Germinal center (tissue), 1 donor: ENCODE results near the gene TAS2R38.
"Not testable (repeated sequence)": the region's sequence is repeated elsewhere in the genome, so short reads cannot be mapped to it uniquely, and the experiment has no call there.

ENCODE experiments used
- DNase-seq: peaks from one replicate; pipeline ENCODE4 v3.0.0; 2012; ENCODE audit warnings: mixed read lengths, low spot score

TAS2R38 gene

GRCh38 chr7:141973673-141974072 is at the start of gene TAS2R38:
TAS2R38 (minus strand) TSS chr7:141973773; CDS start chr7:141973689, 84 bp downstream.
- DNase-seq, result no peak

GRCh38 chr7:142018154-142018553 is 44.6 kb upstream of the TAS2R38 start:
- DNase-seq, result no peak

DNA sequence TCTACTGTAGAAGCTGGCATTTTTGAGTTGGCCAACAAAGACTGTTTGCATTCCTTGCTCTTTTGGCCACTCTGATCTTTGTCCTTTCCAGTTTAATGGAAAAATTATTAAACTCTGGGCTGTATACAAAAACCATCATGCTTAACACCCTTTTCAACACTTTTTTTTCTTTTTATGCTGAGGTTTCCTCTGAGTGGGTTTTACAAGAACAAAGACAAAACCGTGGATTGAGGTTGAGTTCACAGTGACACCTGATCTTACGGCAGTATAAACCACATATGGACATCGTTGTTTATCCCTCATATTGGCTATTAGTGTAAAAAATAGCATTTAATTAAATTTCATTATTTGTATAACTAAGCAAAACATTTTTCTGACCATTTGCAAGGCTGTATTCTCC is 43.9 kb upstream of the TAS2R38 start:
- no peak for DNase-seq

DNA sequence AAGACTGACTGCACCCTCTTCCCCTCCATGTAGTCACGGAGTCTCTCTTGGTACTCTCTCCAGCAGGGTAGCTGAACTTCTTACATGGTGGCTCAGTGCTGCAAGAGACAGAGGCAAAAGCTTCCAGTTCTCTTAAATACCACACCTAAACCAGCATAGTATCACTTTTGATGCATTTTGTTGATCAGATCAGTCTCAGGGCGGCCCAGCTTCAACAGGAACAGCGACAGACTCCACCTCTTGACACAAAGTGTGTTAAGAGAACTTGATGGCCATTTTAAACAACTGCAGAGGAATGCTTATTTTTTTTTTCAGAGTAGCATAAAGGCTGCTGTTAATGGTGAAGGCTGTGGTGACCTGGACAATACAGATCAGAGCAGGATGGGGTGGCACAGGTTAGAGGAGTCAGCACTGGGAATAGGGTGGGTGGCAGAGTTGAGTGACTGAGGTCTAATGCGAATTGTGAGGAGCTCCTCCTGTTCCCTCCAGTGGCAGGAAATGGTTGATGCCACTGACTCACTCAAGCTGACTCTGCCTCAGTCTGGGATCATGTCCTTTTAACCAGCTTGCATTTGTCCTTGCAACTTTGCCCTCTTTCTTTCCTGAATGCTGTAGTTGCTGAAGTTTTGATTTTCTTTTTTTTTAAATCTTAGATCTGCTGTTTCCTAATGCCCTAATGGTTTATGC is 39.4 kb upstream of the TAS2R38 start:
- DNase-seq, result no peak

- DNase-seq, result no peak
These were observed 37.5 kb upstream of the TAS2R38 start for GRCh38 chr7:142010952-142011548.

DNA sequence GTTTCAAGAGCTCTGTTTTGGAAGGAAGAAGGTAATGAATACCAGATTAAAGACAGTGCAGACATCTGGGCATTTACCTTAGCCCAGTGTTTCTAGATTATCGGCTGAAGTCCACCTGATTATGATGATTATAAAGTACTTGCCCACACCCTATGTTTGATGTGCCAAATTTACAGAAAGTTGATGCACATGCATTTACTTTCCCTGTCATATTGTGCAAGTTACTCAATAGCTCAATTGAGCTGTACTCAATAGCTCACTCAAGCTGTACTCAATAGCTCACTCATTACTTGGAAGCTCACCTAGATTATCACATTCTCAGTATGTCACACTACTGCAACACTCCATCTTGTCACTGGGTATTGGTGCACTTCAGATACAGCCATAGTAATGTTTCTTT is 35.6 kb upstream of the TAS2R38 start:
- DNase-seq, result no peak

- no peak for DNase-seq
These were observed 33.0 kb upstream of the TAS2R38 start for GRCh38 chr7:142006577-142006976.

GRCh38 chr7:142002179-142002578 is 28.6 kb upstream of the TAS2R38 start:
- no peak for DNase-seq

DNA sequence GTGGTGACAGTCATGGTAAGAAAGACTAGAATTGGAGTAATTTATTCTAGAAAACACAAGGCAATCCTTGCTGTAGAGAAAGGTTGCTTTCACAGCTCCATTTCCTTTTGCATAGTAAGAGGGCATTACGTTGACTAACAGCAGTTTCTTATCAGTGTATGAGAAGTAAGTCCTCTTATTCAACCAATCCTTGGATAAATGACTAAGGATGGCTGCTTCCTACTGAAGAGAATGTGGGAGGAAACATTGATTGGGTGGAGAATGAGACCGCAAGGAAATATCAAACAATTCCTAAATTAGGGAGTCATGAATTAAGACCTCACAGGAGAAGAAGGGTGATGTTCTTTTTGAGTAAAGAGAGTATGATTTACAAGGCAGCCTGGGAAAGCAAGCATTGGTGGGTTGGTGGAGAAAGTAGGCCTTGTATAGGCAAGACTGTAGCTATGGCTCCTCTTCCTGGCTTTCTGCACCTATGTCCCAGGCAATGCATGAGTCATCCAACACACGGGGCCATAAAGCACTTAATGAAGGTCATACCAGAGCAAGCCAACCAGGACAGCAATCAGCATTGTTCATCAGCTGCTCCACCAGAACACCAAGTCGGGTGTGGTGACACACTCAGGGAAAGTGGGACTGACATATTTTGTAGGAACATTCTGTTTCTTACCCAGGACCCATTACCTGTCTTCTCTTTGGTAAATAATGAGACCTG is 27.7 kb upstream of the TAS2R38 start:
- DNase-seq, result no peak

- DNase-seq, result no peak
These were observed 26.7 kb upstream of the TAS2R38 start for GRCh38 chr7:142000244-142000643.

DNA sequence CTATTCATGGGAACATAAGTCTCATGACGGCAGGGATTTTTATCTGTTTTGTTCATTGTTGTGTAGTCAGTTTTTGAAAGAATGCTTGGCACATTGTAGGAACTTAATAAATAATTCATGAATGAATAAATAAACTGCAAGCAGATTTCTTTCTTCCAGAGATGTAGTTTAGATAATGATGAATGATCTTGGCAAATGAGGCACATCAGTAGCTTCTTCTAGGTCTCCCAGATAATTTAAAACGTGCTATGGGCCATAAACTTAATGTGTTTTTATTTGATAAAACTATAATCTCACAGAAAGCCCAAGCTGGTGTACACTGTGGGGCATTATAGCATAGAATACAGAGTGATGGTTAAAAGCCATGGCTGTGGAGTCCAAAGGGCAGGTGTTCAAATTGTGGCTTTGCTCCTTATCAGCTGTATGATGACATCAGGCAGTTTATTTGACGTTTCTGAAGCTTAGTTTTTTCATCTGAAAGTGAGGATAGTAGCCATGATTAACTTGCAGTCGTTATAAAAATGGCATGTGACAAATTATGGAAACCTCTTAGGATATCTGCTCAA is 25.6 kb upstream of the TAS2R38 start:
- DNase-seq, result no peak

DNA sequence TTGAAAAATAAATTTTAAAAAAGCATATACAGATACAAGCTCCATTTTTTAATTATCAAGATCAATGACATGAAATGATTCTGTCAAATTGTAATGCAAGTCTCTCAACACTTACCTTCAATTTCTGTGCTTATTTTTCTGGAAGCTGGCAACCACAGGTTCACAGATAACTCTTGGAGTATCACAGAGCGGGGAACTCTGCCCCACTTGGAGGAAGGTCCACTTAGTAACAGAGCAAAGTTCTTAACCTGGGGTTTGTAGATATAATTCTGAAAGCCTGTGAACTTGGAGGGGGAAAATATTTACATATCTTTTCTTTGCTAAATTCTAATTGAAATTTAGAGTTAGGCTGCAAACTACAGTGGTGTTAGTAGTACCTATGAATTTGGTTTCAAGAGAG is 19.8 kb upstream of the TAS2R38 start:
- DNase-seq, result no peak

GRCh38 chr7:141992688-141993087 is 19.1 kb upstream of the TAS2R38 start:
- DNase-seq, result no peak

DNA sequence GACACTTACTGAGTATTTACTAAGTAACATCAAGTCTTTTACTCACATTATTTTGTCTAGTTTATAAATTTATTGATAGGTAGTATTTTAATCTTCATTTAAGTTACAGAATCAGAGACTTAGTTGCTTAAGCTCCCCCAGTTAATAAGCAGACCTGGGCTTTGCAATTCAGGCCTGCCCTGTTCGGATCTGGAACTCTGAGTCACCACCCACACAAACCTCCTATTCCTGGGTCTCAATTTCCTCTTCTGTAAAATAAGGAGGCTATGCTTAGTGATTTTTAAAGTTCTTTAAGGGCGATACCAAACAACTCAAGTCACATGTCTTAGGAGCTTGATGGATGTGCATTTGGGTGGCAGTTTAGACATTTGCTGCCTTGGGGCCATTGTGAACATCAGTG is 18.6 kb upstream of the TAS2R38 start:
- no peak for DNase-seq

- no peak for DNase-seq
These were observed 17.6 kb upstream of the TAS2R38 start for GRCh38 chr7:141991140-141991539.

- DNase-seq, result no peak
These were observed 16.6 kb upstream of the TAS2R38 start for GRCh38 chr7:141990011-141990725.

GRCh38 chr7:141987803-141988202 is 14.2 kb upstream of the TAS2R38 start:
- DNase-seq, result not testable (repeated sequence)

GRCh38 chr7:141986923-141987322 is 13.3 kb upstream of the TAS2R38 start:
- DNase-seq, result no peak

GRCh38 chr7:141985926-141986325 is 12.4 kb upstream of the TAS2R38 start:
- DNase-seq, result not testable (repeated sequence)

DNA sequence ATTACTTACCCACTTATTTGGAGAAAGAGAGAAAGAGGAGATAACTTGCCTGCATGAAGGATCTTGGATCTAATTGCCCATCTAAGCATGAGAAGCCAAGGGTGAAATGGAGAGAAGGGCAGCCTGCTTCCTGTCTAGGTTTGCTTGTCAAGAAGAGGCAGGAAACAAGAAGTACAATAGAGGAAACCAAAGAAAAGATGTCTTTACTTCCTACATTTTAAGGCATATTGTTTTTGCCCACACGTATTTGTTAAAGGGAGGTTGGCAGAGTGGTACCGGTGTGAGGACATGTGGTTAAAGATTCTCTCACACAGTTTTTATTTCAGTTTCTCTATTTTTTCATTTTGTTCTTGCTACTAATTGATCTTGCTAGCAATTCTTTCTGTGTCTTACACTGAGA is 6.0 kb upstream of the TAS2R38 start:
- DNase-seq, result no peak

DNA sequence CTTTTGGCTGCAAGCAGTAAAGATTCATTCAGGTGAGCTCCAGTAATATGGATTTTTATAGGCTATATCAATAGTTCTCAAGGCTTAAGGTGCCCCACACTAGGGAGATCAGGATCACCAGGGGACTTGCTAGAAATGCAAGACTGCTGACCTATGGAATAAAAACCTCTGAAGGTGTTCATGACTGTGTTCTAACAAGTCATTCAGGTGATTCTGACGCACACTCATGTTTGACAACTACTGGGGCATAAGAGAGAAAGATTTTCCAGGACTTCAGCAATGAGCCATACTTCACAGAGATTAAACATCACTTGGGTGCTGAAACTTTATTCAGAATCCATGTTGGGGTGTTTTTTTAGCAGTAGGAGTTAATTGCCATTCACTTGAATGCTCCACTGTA is 4.8 kb upstream of the TAS2R38 start:
- DNase-seq, result no peak

DNA sequence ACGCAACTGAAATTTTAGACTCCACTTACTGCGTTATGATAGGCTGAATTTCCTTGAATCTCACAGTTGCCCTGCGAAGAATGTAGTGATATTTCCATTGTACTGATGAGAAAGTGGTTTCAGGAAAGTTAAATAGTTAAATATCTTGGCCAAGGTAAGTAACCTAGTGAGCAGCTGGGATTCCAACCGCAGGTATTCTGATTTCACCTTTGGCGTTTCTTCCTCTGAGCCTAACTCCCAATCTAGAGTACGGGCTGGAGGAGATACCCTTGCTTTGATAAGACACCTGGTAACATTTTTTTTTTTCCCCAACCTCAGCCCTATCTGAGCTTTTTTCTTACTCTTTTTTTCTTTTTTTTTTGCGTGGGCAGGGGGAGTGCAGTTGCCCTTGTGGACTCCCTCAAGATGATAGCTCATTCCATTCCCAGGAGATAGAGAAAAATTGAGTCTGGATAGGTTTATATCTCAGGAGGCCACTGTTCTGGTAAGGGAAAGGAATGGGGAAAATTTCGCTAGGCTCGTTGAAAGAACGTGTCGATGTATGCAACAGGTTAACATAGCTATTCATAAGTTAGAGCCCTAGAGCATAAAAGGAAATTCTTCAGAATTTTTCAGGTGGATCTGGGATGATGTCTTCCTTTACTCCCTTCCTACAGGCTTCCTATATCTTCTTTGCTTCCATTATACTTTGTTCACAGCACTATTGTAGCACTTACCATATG is 3.1 kb upstream of the TAS2R38 start:
- no peak for DNase-seq
